ENCODE measurements around the gene SCRN2.
A peak's percentile ranks its signal among the peaks of the same experiment; 100 is the strongest.

The SCRN2 gene

GRCh38 chr17:47820033-47820789, 20.9 kb downstream of the SCRN2 start:
- H3K27ac ChIP-seq: peak overlapping the region; percentile 78
- no peak for TF ChIP-seq CTCF (conservative IDR thresholded peaks at IDR 0.05; ENCODE audit: low read depth)
- CTCF ChIA-PET: no interaction called here
- no peak for DNase-seq (ENCODE audit: low spot score)
- POLR2A ChIA-PET (ENCODE audit: low non-redundant PET): no interaction called here

GRCh38 chr17:47819475-47819874, 21.6 kb downstream of the SCRN2 start:
- no peak for DNase-seq (ENCODE audit: low spot score)
- ChIA-PET CTCF (no interaction called here), POLR2A (ENCODE audit: low non-redundant PET) (no interaction called here)
- TF ChIP-seq CTCF (conservative IDR thresholded peaks at IDR 0.05; ENCODE audit: low read depth): no peak
- peak overlapping the region; percentile 78 for H3K27ac ChIP-seq

GRCh38 chr17:47818002-47818695, 22.9 kb downstream of the SCRN2 start:
- no peak for DNase-seq (ENCODE audit: low spot score)
- CTCF ChIA-PET: no interaction called here

GRCh38 chr17:47816947-47817346, 24.1 kb downstream of the SCRN2 start:
- peak overlapping the region; percentile 78 for H3K27ac ChIP-seq
- TF ChIP-seq CTCF (conservative IDR thresholded peaks at IDR 0.05; ENCODE audit: low read depth): no peak
- CTCF ChIA-PET: no interaction called here
- no peak for DNase-seq (ENCODE audit: low spot score)
- POLR2A ChIA-PET (ENCODE audit: low non-redundant PET): no interaction called here

More at GRCh38 chr17:47818002-47818695, 22.9 kb downstream of the SCRN2 start:
- POLR2A ChIA-PET (ENCODE audit: low non-redundant PET): no interaction called here
- peak overlapping the region; percentile 78 for H3K27ac ChIP-seq
- TF ChIP-seq CTCF (conservative IDR thresholded peaks at IDR 0.05; ENCODE audit: low read depth): no peak

GRCh38 chr17:47816111-47816735, 24.9 kb downstream of the SCRN2 start:
- no peak overlapping the region for H3K27ac ChIP-seq
- ChIA-PET POLR2A (ENCODE audit: low non-redundant PET) (no interaction called here), CTCF (no interaction called here)
- TF ChIP-seq CTCF (conservative IDR thresholded peaks at IDR 0.05; ENCODE audit: low read depth): no peak
- no peak for DNase-seq (ENCODE audit: low spot score)

- no peak for TF ChIP-seq CTCF (conservative IDR thresholded peaks at IDR 0.05; ENCODE audit: low read depth)
- POLR2A ChIA-PET (ENCODE audit: low non-redundant PET): no interaction called here
- no peak overlapping the region; the same call in 1 of the 2 replicates for H3K27ac ChIP-seq
- no peak for DNase-seq (ENCODE audit: low spot score)
- CTCF ChIA-PET: interaction anchor here (0.6 kb wide), 1 partner anchor 39 kb away, joined by 3 read pairs; no protein-coding TSS in a partner anchor
These were observed 25.8 kb downstream of the SCRN2 start for GRCh38 chr17:47815106-47815918.

Measured in RWPE1 (cell line).